Measurements from ENCODE around the gene OR5B21. TPM values are rescaled to one million over a fixed set of nuclear protein-coding genes. Genes with fewer than 3 reads are reported as not detected.

OR5B21 gene
- 0.08 TPM for total RNA-seq (2013)
- polyA plus RNA-seq (under 1 TPM in 1 of 3 donors, not detected in 2; 0.12 TPM), polyA minus RNA-seq (not detected in 2 replicates), total RNA-seq (2.0 to 32.4 (median 8.1) reads per million in 11 experiments)

- Histone ChIP-seq H4K20me1 (ENCODE audit: insufficient read depth, low read length) (no peaks in the 10 kb centered on the region), H3K27ac (ENCODE audit: low read depth in 1 of 2, low read length in 2 of 2) (no peak within 1 kb of the TSS), H3K9me3 (replicated peaks in 1 of 2; ENCODE audit: control insufficient read depth in 1 of 2, insufficient read depth in 1 of 2, low read length in 2 of 2) (no peaks in the 10 kb centered on the region), H3K79me2 (ENCODE audit: insufficient read depth, low read length) (no peaks in the 10 kb centered on the region), H3K4me3 (replicated peaks in 1 of 3; ENCODE audit: low read depth in 2 of 3, low read length in 3 of 3) (no peak within 1 kb of the TSS), H3K36me3 (replicated peaks in 1 of 2; ENCODE audit: control insufficient read depth in 1 of 2, insufficient read depth in 2 of 2, low read length in 2 of 2) (no peaks in the 10 kb centered on the region), H3K9ac (ENCODE audit: insufficient read depth, low read length, poor library complexity, severe bottlenecking) (no peak within 1 kb of the TSS), H3K4me1 (ENCODE audit: control insufficient read depth in 1 of 2, insufficient read depth in 2 of 2, low read length in 2 of 2) (peaks cover 8 to 9% of the 10 kb centered on the region in 2 donors), H3K27me3 (ENCODE audit: control insufficient read depth in 2 of 2, insufficient read depth in 2 of 2, low read length in 2 of 2) (no peaks in the 10 kb centered on the region), H3K4me2 (replicated peaks; ENCODE audit: extremely low read depth, low read length, poor library complexity, severe bottlenecking) (no peak within 1 kb of the TSS), H2AFZ (ENCODE audit: insufficient read depth, low read depth, low read length, poor library complexity, severe bottlenecking) (no peak within 1 kb of the TSS)
- Mint-ChIP-seq H3K4me3 (no peak within 1 kb of the TSS), H3K36me3 (no peaks in the 10 kb centered on the region), H3K4me1 (peaks cover 14% of the 10 kb centered on the region), H3K9me3 (no peaks in the 10 kb centered on the region), H3K27me3 (ENCODE audit: low read depth in 3 of 3) (peaks cover 0 to 3% (median 1%) of the 10 kb centered on the region in 3 donors), H3K27ac (peak within 1 kb of the TSS in 1 of 7 donors; percentile 32)
- no peak for TF ChIP-seq CTCF (IDR thresholded peaks at IDR 0.05)
- DNase-seq: no peak
- 100% methylated on average over 1 of the region's 1 CpG for WGBS (ENCODE audit: insufficient coverage)
- intact Hi-C loops (cut with micrococcal nuclease): no loop called here
Observed at GRCh38 chr11:58508005-58508404, at the start of gene OR5B21. TSS of gene OR5B21 (minus strand) at chr11:58508105. CDS start at chr11:58508105, 0 bp downstream.

GRCh38 chr11:58549644-58550043 is 41.7 kb upstream of the OR5B21 start:
- H3K27ac Mint-ChIP-seq: no peak overlapping the region
- intact Hi-C loops (cut with micrococcal nuclease): loop anchor here in 1 of 2 donors (10.0 kb wide), 1 partner anchor 65 kb away; no protein-coding TSS in a partner anchor
- peaks cover 0 to 3% (median 0%) of the 10 kb centered on the region in 7 donors for H3K9me3 Mint-ChIP-seq

More at GRCh38 chr11:58549644-58550043, 41.7 kb upstream of the OR5B21 start:
- no peak for TF ChIP-seq CTCF (IDR thresholded peaks at IDR 0.05)
- H3K27ac ChIP-seq (ENCODE audit: low read depth in 1 of 2, low read length in 2 of 2): no peak overlapping the region
- H3K36me3 ChIP-seq (replicated peaks in 1 of 2; ENCODE audit: control insufficient read depth in 1 of 2, insufficient read depth in 2 of 2, low read length in 2 of 2): peaks cover 100% of the 10 kb centered on the region in 2 donors
- H4K20me1 ChIP-seq (ENCODE audit: insufficient read depth, low read length): peaks cover 62% of the 10 kb centered on the region
- Mint-ChIP-seq H3K4me1 (no peaks in the 10 kb centered on the region), H3K27me3 (ENCODE audit: low read depth in 3 of 3) (no peaks in the 10 kb centered on the region), H3K4me3 (no peak overlapping the region), H3K36me3 (peaks cover 95 to 100% of the 10 kb centered on the region in 2 donors)
- DNase-seq: no peak
- H3K9ac ChIP-seq (ENCODE audit: insufficient read depth, low read length, poor library complexity, severe bottlenecking): no peak overlapping the region
- H2AFZ ChIP-seq (ENCODE audit: insufficient read depth, low read depth, low read length, poor library complexity, severe bottlenecking): no peak overlapping the region
- no peaks in the 10 kb centered on the region for H3K27me3 ChIP-seq (ENCODE audit: control insufficient read depth in 2 of 2, insufficient read depth in 2 of 2, low read length in 2 of 2)
- no peaks in the 10 kb centered on the region for H3K4me1 ChIP-seq (ENCODE audit: control insufficient read depth in 1 of 2, insufficient read depth in 2 of 2, low read length in 2 of 2)
- no peaks in the 10 kb centered on the region for H3K79me2 ChIP-seq (ENCODE audit: insufficient read depth, low read length)
- 98% methylated on average over 4 of the region's 7 CpGs for WGBS (ENCODE audit: insufficient coverage)
- H3K9me3 ChIP-seq (replicated peaks in 1 of 2; ENCODE audit: control insufficient read depth in 1 of 2, insufficient read depth in 1 of 2, low read length in 2 of 2): no peaks in the 10 kb centered on the region
- no peak overlapping the region for H3K4me2 ChIP-seq (replicated peaks; ENCODE audit: extremely low read depth, low read length, poor library complexity, severe bottlenecking)
- H3K4me3 ChIP-seq (replicated peaks in 1 of 3; ENCODE audit: low read depth in 2 of 3, low read length in 3 of 3): no peak overlapping the region
